ENCODE results near the gene RAB11FIP3. TPM values are rescaled to one million over a fixed set of nuclear protein-coding genes. Genes with fewer than 3 reads are reported as not detected.

Gene RAB11FIP3
- total and polyA plus RNA-seq, 9 of the 15 experiments (the other 6 are each of a cell fraction or from before 2014, with no cell fraction given), result 0.46 to 13.1 (median 4.3) TPM

DNA sequence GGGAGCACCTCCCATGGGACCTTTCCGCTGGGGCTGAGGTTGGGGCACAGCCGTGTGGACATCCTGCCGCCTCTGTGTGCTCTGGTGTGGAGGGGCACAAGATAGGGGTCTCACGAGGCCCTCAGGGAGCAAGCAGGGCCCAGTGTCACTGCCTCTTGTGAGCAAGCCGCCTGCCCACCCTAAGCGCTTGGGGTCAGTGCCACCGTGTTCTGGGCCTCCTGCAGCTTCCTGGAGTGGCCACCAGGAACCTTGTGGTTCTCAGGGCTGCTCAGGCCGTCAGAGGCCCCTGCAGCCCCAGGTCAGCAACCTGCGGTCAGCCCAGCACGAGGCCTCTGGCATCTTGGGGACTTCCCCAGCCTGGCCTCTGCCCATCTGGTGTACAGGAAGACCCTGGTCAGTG lies 88.5 kb downstream of the RAB11FIP3 start (continued):
- TF ChIP-seq SNRNP70 (optimal IDR thresholded peaks at IDR 0.05; ENCODE audit: low read depth, low read length), result no peak
- TF ChIP-seq, protein P1, sequence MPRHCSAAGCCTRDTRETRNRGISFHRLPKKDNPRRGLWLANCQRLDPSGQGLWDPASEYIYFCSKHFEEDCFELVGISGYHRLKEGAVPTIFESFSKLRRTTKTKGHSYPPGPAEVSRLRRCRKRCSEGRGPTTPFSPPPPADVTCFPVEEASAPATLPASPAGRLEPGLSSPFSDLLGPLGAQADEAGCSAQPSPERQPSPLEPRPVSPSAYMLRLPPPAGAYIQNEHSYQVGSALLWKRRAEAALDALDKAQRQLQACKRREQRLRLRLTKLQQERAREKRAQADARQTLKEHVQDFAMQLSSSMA (CRISPR knock-in tag; IDR thresholded peaks at IDR 0.05), result no peak
- no peak for TF ChIP-seq POLR2AphosphoS2 (IDR thresholded peaks at IDR 0.05; ENCODE audit: low read length)
- TF ChIP-seq BRF1 (IDR thresholded peaks at IDR 0.05; ENCODE audit: borderline replicate concordance, extremely low read depth, insufficient read length), result no peak
- no peak for TF ChIP-seq E2F3 (CRISPR knock-in tag; IDR thresholded peaks at IDR 0.05)
- no peak for TF ChIP-seq KDM2B (CRISPR knock-in tag; IDR thresholded peaks at IDR 0.05)
- no peak for TF ChIP-seq BRD4 (IDR thresholded peaks at IDR 0.05)
- TF ChIP-seq, protein P2, sequence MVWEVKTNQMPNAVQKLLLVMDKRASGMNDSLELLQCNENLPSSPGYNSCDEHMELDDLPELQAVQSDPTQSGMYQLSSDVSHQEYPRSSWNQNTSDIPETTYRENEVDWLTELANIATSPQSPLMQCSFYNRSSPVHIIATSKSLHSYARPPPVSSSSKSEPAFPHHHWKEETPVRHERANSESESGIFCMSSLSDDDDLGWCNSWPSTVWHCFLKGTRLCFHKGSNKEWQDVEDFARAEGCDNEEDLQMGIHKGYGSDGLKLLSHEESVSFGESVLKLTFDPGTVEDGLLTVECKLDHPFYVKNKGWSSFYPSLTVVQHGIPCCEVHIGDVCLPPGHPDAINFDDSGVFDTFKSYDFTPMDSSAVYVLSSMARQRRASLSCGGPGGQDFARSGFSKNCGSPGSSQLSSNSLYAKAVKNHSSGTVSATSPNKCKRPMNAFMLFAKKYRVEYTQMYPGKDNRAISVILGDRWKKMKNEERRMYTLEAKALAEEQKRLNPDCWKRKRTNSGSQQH (CRISPR knock-in tag; IDR thresholded peaks at IDR 0.05), result no peak
- TF ChIP-seq, protein P3, sequence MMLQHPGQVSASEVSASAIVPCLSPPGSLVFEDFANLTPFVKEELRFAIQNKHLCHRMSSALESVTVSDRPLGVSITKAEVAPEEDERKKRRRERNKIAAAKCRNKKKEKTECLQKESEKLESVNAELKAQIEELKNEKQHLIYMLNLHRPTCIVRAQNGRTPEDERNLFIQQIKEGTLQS (IDR thresholded peaks at IDR 0.05), result no peak
- TF ChIP-seq, protein P3 (CRISPR knock-in tag; conservative IDR thresholded peaks at IDR 0.05), result no peak
- TF ChIP-seq NCOA2 (IDR thresholded peaks at IDR 0.05; ENCODE audit: partially characterized antibody in 2 of 2), result no peak
- TF ChIP-seq SMC3 (conservative IDR thresholded peaks at IDR 0.05; ENCODE audit: insufficient read depth, low read depth, low read length), result no peak
- TF ChIP-seq ESRRA (IDR thresholded peaks at IDR 0.05; ENCODE audit: borderline replicate concordance, low read depth), result no peak

Data from K562 (cell line).